ENCODE data around the gene REG3A. TPM values are rescaled to one million over a fixed set of nuclear protein-coding genes. Genes with fewer than 3 reads are reported as not detected.

REG3A gene
- total RNA-seq, 2 donors from 2014 or later, result 3.7 TPM; not detected in 1

- DNase-seq (no peak), ATAC-seq (no peak)
These were observed 34.4 kb downstream of the REG3A start for GRCh38 chr2:79124907-79125720.

GRCh38 chr2:79122676-79123075 is 36.9 kb downstream of the REG3A start:
- DNase-seq, result no peak
- no peak for ATAC-seq
- intact Hi-C loops (cut with DNase I, micrococcal nuclease), result no loop called here

More at GRCh38 chr2:79124907-79125720, 34.4 kb downstream of the REG3A start:
- intact Hi-C loops (cut with DNase I, micrococcal nuclease), result no loop called here

GRCh38 chr2:79120194-79120713 is 39.3 kb downstream of the REG3A start, which contains the start of gene REG1A:
TSS of gene REG1A (plus strand) at chr2:79120488. CDS start at chr2:79120862, 374 bp downstream.
- DNase-seq (no peak), ATAC-seq (no peak)
- intact Hi-C loops (cut with DNase I, micrococcal nuclease), result no loop called here

- DNase-seq (no peak), ATAC-seq (peak; percentile 56)
- intact Hi-C loops (cut with DNase I, micrococcal nuclease), result no loop called here
These were observed 42.3 kb downstream of the REG3A start for GRCh38 chr2:79116997-79117928.

- no peak for DNase-seq
- no peak for ATAC-seq
- intact Hi-C loops (cut with DNase I, micrococcal nuclease), result no loop called here
These were observed 44.6 kb downstream of the REG3A start for GRCh38 chr2:79114797-79115494.

GRCh38 chr2:79112269-79112668 is 47.3 kb downstream of the REG3A start:
- intact Hi-C loops (cut with DNase I, micrococcal nuclease), result no loop called here
- ATAC-seq (no peak), DNase-seq (no peak)

Other genes with a start within 250 kb of the REG3A start
- gene REG3G, start 134.1 kb downstream of the REG3A start, total RNA-seq, result not detected
- 1 to 10 TPM in 1 of 2 donors, not detected in 1; 4.6 TPM for gene REG1B, start 71.8 kb downstream of the REG3A start, total RNA-seq
- 1 to 10 TPM in 1 of 2 donors, not detected in 1; 7.9 TPM for gene REG1A, start 39.3 kb downstream of the REG3A start, total RNA-seq

Data from left colon (tissue), 2 donors.